Gastrocnemius medialis (tissue), 4 donors: ENCODE data around the gene LRRC45.

Source experiments
- POLR2A ChIP-seq, 2 donors: fragments of 450-650 bp; IDR thresholded peaks; one replicate each; pipeline ENCODE4 v1.6.1; 2017; ENCODE audit warnings: antibody characterized with exemption in 2 of 2, mild to moderate bottlenecking in 2 of 2, moderate library complexity in 2 of 2
- TF ChIP-seq, protein P1 (sequence below), 5 experiments: fragments of 450-650 bp in 3 of 5; fragments of 200-600 bp in 2 of 5; sonication (generic) in 2 of 5; IDR thresholded peaks in 4 of 5; conservative IDR thresholded peaks in 1 of 5; 1 replicate in 4 of 5; 2 replicates in 1 of 5; pipeline ENCODE4 v1.5.1; 2016 to 2019; ENCODE audit warnings: antibody characterized with exemption in 5 of 5, mild to moderate bottlenecking in 3 of 5, moderate library complexity in 3 of 5

DNA sequence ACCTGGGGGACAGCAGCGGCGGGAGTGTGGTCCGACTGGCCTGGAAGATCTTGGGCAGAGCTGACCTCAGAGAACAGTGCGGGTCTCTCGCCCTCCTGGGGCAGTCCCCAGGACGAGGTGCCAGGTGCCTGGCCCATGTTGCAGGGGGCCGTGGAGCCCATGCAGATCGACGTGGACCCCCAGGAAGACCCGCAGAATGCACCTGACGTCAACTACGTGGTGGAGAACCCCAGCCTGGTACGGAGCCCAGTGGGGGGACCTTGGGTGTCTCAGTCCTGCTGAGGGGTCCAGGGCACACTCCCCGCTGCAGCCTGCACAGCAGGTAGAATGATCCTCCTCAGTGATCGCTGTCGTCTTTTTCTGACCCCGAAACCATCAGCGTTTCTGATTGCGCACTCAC is 30.0 kb downstream of the LRRC45 start:
- TF ChIP-seq, protein P1, sequence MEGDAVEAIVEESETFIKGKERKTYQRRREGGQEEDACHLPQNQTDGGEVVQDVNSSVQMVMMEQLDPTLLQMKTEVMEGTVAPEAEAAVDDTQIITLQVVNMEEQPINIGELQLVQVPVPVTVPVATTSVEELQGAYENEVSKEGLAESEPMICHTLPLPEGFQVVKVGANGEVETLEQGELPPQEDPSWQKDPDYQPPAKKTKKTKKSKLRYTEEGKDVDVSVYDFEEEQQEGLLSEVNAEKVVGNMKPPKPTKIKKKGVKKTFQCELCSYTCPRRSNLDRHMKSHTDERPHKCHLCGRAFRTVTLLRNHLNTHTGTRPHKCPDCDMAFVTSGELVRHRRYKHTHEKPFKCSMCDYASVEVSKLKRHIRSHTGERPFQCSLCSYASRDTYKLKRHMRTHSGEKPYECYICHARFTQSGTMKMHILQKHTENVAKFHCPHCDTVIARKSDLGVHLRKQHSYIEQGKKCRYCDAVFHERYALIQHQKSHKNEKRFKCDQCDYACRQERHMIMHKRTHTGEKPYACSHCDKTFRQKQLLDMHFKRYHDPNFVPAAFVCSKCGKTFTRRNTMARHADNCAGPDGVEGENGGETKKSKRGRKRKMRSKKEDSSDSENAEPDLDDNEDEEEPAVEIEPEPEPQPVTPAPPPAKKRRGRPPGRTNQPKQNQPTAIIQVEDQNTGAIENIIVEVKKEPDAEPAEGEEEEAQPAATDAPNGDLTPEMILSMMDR (IDR thresholded peaks at IDR 0.05 in 4 of 5, conservative IDR thresholded peaks at IDR 0.05 in 1 of 5): no peak
- TF ChIP-seq POLR2A (IDR thresholded peaks at IDR 0.05): no peak
